Epidermal melanocyte (primary cell): ENCODE measurements around the gene AK5.

Source experiments
- DNase-seq: peaks from one replicate; pipeline ENCODE4 v3.0.0; 2011; ENCODE audit warnings: low spot score; ENCODE audit not compliant: insufficient read length

The AK5 gene

GRCh38 chr1:77583483-77583882 lies 301.7 kb downstream of the AK5 start:
- DNase-seq: no peak

- no peak for DNase-seq
Observed at GRCh38 chr1:77584884-77585283, 303.1 kb downstream of the AK5 start.

GRCh38 chr1:77585610-77586314 lies 303.9 kb downstream of the AK5 start:
- DNase-seq: no peak

GRCh38 chr1:77589231-77589630 lies 307.4 kb downstream of the AK5 start:
- no peak for DNase-seq

- no peak for DNase-seq
Observed at GRCh38 chr1:77590651-77591050, 308.8 kb downstream of the AK5 start.

- DNase-seq: no peak
Observed at GRCh38 chr1:77592906-77593305, 311.1 kb downstream of the AK5 start.

- DNase-seq: no peak
Observed at GRCh38 chr1:77594366-77595112, 312.7 kb downstream of the AK5 start.

- no peak for DNase-seq
Observed at GRCh38 chr1:77597310-77597709, 315.5 kb downstream of the AK5 start.

- DNase-seq: no peak
Observed at GRCh38 chr1:77605246-77606026, 323.6 kb downstream of the AK5 start.

- no peak for DNase-seq
Observed at GRCh38 chr1:77608893-77609292, 327.1 kb downstream of the AK5 start.
